ENCODE measurements around the gene NUF2. TPM values are rescaled to one million over a fixed set of nuclear protein-coding genes. Genes with fewer than 3 reads are reported as not detected.
A peak's percentile ranks its signal among the peaks of the same experiment; 100 is the strongest.
"Not testable (repeated sequence)": the region's sequence is repeated elsewhere in the genome, so short reads cannot be mapped to it uniquely, and the experiment has no call there.

NUF2 gene
- 5.1 TPM for total RNA-seq

DNA sequence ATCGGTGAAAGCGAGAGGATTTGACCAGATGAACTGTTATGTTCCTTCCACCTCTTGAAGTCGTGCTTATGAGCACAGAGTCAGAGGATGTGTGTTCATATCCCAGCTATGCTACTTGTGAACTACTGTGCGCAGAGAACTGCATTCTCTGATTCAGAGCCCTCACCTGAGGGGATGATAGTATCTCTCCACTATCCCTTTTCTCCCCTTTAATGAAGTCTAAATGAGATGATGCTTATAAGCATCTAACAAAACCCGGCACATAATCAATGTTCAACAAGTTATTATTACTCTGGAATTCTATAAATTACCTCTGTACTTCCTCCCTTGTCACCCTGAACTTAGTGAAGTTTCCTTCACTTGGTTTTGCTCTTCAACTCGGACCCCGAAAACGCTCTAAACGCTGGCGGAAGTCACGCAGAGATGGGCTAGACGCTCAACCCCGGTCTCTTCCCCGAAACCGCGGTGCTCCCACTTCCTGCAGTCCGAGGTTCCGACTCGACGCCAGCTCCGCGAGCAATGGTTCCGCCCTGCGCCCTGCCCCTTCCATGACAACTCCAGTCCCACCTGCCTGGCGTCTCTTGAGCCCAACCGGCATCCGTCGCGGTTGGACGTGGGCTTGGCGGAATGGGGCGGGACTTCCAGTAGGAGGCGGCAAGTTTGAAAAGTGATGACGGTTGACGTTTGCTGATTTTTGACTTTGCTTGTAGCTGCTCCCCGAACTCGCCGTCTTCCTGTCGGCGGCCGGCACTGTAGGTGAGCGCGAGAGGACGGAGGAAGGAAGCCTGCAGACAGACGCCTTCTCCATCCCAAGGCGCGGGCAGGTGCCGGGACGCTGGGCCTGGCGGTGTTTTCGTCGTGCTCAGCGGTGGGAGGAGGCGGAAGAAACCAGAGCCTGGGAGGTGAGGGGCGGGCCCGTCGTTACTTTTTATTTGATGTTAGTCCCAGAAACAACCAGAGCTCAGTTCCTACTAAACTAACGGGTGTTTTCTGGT, at the start of gene NUF2:
TSS of gene NUF2 (plus strand) at position 644 of the 995 bp plus-strand sequence. CDS start 4,098 bp downstream, outside the sequence.
- DNase-seq: peak; percentile 97

DNA sequence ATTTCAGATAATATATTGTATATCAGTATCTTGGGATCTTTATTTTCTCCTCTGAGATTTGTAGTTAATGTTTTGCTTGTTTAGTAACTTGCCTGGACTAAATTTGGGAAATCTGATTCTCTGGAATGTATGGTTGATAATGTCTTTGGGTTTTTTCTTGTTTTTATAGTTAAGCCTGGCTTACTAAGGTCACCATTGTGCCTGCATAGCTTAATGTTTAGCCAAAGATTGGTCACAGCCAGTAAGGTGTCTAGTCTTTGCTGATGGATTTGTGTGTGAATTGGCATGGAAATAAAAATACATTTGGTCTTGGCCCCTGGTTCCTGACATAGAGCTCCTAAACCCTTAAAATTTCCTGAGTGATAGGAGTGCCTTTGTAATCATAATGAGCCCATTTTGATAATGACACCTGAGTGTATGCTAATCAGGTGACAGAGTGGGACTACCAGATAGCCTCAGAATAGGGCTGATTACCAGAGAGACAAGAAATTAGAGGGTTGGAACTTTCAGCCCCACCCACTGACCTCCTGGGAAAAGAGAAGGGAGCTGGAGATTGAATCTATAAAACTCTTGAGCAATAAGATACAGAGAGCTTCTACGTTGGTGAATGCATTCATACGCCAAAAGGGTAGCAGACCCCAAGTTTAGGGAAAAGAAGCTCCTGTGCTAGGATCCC, 47.9 kb upstream of the NUF2 start:
- DNase-seq: no peak

GRCh38 chr1:163275222-163275621, 46.5 kb upstream of the NUF2 start:
- DNase-seq: no peak

DNA sequence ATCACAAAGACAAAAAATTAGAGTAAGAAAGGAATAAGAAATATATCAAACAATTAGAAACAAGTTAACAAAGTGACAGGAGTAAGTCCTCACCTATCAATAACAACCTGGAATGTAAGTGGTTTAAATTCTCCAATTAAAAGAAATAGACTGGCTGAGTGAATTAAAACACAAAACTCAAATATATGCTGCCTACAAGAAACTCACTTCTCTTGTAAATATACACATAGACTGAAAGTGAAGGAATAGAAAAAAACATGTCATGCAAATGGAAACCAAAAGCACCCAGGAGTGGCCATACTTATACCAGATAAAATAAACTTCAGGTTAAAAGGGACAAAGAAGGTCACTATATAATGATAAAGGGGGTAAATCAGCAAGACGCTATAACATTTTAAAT, 43.2 kb upstream of the NUF2 start:
- no peak for DNase-seq

- not testable (repeated sequence) for DNase-seq
Measured at GRCh38 chr1:163284867-163285266, 36.9 kb upstream of the NUF2 start.

- no peak for DNase-seq
Measured at GRCh38 chr1:163290025-163290640, 31.6 kb upstream of the NUF2 start.

DNA sequence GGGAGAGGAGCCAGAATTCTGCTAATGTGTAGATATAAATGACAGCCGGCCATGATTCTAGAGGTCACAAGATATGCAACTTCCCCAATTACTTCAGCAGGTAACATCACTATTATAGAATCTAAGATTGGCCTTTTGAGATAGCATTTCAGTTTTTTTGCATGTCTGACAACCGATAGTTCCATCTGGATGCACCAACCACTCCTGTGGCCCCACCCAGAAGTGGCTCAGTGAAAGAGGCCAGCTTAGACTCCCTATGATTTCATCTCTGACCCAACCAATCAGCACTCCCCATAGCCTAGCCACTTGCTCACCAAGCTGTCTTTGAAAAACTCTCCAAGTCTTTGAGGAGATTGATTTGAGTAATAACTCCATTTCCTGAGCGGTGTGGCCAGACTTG, 30.3 kb upstream of the NUF2 start:
- DNase-seq: no peak

GRCh38 chr1:163292153-163292552, 29.6 kb upstream of the NUF2 start:
- DNase-seq: not testable (repeated sequence)

GRCh38 chr1:163293497-163293896, 28.3 kb upstream of the NUF2 start:
- DNase-seq: not testable (repeated sequence)

DNA sequence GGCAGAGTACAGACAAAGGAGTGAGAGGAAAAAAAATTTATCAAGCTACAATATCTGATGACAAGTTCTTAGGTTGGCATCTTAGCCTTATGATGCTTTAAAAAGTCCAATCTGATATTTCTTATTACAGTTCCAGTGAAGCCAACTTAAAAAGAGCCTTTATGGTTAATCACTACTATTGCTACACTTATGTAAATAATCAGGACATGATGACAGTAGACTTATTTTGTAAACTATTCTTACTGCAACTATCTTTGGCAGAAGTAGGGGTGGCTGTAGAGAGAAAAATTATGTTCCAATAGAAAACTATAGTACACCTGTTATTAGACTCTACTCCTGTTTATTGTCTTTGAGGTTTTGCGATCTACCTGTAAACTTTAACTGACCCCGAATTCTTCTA, 25.8 kb upstream of the NUF2 start:
- no peak for DNase-seq

DNA sequence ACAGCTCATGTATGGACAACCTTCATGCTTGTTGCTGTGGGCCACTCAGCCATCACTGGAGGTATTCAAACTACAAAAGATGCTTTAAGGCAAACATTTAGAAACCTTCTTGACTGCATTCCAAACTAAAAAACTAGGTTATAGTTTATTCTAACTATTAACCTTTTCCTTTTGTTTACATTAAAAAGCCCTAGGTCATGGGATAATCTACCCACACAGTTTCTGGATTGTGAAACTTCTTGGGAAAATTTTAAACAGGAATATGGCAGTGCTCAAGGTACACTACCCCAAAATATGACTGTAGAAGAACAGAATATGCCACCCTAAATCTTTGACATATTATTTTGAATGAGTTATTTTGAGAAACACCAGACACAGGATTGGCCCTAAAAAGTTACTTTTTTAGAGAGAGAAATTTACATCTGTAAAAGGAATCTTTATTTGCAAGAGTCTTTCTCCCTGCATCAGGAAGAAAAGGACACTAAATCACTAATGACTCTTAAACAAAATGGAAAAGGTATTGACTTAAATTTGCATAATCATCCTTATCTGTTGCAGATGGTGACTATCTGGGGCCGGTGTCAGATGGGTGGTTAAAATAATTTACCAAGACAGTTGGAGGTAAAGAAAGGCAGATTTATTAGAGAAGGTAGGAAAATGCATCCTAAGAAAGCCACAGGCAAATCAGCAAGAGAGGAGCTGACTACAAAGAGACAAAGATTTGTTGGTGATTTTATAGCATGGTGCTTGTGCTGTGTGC, 25.1 kb upstream of the NUF2 start:
- DNase-seq: no peak

DNA sequence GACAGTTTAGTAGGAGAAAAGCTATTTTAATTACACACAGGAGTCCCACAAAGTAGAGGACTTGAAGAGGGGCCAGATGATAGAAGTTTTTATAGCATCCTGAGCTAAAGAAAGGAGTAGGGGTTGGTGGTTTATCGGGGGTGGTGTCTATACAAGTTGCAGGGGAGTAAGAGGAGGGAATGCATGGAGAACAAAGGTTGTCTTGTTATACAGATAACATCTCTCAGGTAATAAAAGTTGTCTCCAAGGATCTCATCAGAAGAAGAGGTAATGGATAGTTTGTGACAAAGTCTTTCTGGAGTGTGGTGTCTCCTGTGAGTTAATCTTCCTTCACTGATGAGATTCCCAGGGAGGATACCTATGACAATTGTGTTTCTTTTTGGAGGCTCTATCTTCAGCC, 23.4 kb upstream of the NUF2 start:
- DNase-seq: no peak

- no peak for DNase-seq
Measured at GRCh38 chr1:163300568-163300967, 21.2 kb upstream of the NUF2 start.

- DNase-seq: no peak
Measured at GRCh38 chr1:163303561-163303960, 18.2 kb upstream of the NUF2 start.

- no peak for DNase-seq
Measured at GRCh38 chr1:163305441-163305840, 16.3 kb upstream of the NUF2 start.

DNA sequence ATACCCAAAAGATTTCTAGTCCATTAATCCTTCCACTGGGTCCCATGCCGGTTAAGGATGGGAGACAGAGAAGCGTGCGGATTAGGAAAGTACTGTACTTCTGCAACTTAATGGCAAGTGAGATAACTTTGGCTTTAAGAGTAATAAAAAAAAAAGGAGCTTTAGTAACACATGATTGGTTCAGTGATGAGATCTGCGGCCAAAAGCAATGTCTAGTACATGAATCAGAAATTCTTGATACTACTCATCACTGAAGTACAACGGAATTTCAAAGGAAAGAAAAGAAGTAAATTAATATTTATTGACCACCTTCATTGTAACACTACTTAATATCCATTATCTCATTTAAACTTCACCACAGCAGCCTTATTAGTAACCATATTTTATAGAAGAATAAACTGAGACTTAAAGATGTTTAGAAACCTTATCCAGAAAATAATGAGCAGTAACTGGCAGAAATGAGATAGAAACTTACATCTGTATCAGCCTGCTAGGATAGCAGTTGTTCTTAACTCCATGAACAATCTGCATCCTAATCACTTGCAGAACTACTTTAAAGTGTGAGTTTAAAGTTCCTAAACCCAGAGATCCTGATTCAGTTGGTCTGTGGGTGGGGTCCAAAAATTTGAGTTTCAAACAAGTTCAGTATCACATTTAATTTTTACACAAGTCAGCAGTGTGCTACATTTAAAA, 14.1 kb upstream of the NUF2 start:
- no peak for DNase-seq

- no peak for DNase-seq
Measured at GRCh38 chr1:163308811-163309210, 12.9 kb upstream of the NUF2 start.

GRCh38 chr1:163315773-163316374, 5.9 kb upstream of the NUF2 start:
- no peak for DNase-seq

DNA sequence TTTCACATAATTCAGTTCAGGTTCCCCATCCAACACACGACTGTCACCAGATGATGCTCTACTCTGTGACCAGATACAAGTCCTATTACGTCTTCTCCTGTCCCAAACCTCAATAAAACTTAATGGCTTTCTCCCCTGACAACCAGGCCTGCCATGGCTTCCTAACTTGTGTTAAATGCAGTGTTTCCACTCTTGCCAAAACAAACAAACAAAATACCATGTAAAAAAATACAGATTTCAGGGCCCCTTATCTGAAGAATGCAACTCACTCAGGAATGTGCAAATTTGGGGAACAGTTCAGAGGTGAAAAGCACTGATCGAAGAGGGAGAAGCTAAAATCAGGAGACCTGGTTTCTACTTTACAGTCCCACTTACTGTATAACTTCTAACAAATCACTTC, 863 bp upstream of the NUF2 start:
- DNase-seq: no peak

DNA sequence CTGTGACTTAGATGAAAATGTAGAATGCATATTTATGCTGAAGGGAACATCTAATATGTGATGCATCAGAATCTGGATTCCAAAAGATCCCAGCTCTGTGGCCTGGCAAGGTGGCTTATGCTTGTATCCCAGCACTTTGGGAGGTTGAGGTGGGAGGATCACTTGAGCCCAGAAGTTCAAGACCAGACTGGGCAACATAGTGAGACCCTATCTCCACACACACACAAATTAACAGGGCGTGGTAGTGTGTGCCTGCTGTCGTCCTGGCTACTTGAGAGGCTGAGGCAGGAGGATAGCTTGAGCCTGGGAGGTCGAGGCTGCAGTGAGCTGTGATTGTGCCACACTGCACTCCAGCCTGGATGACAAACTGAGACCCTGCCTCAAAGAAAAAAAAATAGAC, 1.6 kb downstream of the NUF2 start:
- DNase-seq: not testable (repeated sequence)

DNA sequence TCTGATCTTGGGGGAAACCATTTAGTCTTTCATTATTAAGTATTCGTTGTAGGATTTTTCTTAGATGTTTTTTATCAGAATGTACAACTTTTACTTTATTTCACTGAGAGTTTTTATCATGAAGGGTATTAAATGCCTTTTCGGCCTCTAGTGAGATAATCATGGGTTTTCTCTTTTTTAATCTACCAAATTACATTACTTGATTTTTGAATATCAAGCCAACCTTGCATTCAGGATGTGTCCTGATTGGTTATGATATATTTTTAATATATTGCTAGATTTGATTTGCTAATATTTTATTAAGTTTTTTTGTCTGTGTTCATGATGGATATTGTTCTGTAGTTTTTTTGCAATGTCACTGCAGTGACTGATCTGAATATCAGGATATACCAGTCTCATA, 9.4 kb downstream of the NUF2 start:
- no peak for DNase-seq

Measured in occipital lobe (tissue), 2 donors.